ENCODE measurements around the gene MYL3. TPM values are rescaled to one million over a fixed set of nuclear protein-coding genes. Genes with fewer than 3 reads are reported as not detected.

The MYL3 gene
- total and polyA plus RNA-seq, 4 donors, result 1.8 to 14.3 (median 2.8) TPM

- Histone ChIP-seq H3K36me3 (ENCODE audit: control insufficient read depth in 1 of 2, insufficient read depth in 2 of 2, low read length in 1 of 2) (no peaks in the 10 kb centered on the region), H3K27ac (ENCODE audit: low read depth in 1 of 2, low read length in 2 of 2) (no peak overlapping the region), H3K4me1 (ENCODE audit: control insufficient read depth in 1 of 2, insufficient read depth in 2 of 2, low read length in 2 of 2) (no peaks in the 10 kb centered on the region), H3K27me3 (ENCODE audit: control insufficient read depth in 1 of 2, insufficient read depth in 2 of 2, low read length in 1 of 2) (no peaks in the 10 kb centered on the region), H3K4me3 (ENCODE audit: low read length in 2 of 2) (no peak overlapping the region), H3K9me3 (ENCODE audit: control insufficient read depth, low read length) (no peaks in the 10 kb centered on the region)
- WGBS, 2 donors, result 89 to 90% methylated on average over 19 of the region's 19 CpGs
- DNase-seq, result peak; percentile 49 to 70
- intact Hi-C loops (cut with DNase I), result loop anchor here in 1 of 2 donors (5.0 to 10.0 kb wide), 2 partner anchors 153 to 465 kb away; no protein-coding TSS in a partner anchor
- ATAC-seq (ENCODE audit: low FRiP score), result no peak
Observed at GRCh38 chr3:46860017-46860809, 3.0 kb downstream of the MYL3 start.

GRCh38 chr3:46859001-46859710 lies 4.1 kb downstream of the MYL3 start:
- H3K4me3 ChIP-seq (ENCODE audit: low read length in 2 of 2), result no peak overlapping the region
- no peaks in the 10 kb centered on the region for H3K4me1 ChIP-seq (ENCODE audit: control insufficient read depth in 1 of 2, insufficient read depth in 2 of 2, low read length in 2 of 2)
- 89 to 91% methylated on average over 11 of the region's 11 CpGs for WGBS, 2 donors
- H3K9me3 ChIP-seq (ENCODE audit: control insufficient read depth, low read length), result no peaks in the 10 kb centered on the region
- DNase-seq, result peak; percentile 26 to 51
- H3K27ac ChIP-seq (ENCODE audit: low read depth in 1 of 2, low read length in 2 of 2), result no peak overlapping the region
- H3K27me3 ChIP-seq (ENCODE audit: control insufficient read depth in 1 of 2, insufficient read depth in 2 of 2, low read length in 1 of 2), result no peaks in the 10 kb centered on the region
- no peak for ATAC-seq (ENCODE audit: low FRiP score)
- H3K36me3 ChIP-seq (ENCODE audit: control insufficient read depth in 1 of 2, insufficient read depth in 2 of 2, low read length in 1 of 2), result no peaks in the 10 kb centered on the region
- intact Hi-C loops (cut with DNase I), result no loop called here

- Histone ChIP-seq H3K36me3 (ENCODE audit: control insufficient read depth in 1 of 2, insufficient read depth in 2 of 2, low read length in 1 of 2) (no peaks in the 10 kb centered on the region), H3K27ac (ENCODE audit: low read depth in 1 of 2, low read length in 2 of 2) (no peak overlapping the region), H3K9me3 (ENCODE audit: control insufficient read depth, low read length) (no peaks in the 10 kb centered on the region), H3K4me3 (ENCODE audit: low read length in 2 of 2) (no peak overlapping the region), H3K27me3 (ENCODE audit: control insufficient read depth in 1 of 2, insufficient read depth in 2 of 2, low read length in 1 of 2) (no peaks in the 10 kb centered on the region), H3K4me1 (ENCODE audit: control insufficient read depth in 1 of 2, insufficient read depth in 2 of 2, low read length in 2 of 2) (no peaks in the 10 kb centered on the region)
- DNase-seq (peak; percentile 16 to 38), ATAC-seq (ENCODE audit: low FRiP score) (no peak)
- whole genome bisulfite sequencing, 2 donors, result 82 to 87% methylated on average over 6 of the region's 6 CpGs
- intact Hi-C loops (cut with DNase I), result no loop called here
Observed at GRCh38 chr3:46858456-46858855, 4.8 kb downstream of the MYL3 start.

- DNase-seq (peak; percentile 32 to 63), ATAC-seq (ENCODE audit: low FRiP score) (no peak)
- Histone ChIP-seq H3K36me3 (ENCODE audit: control insufficient read depth in 1 of 2, insufficient read depth in 2 of 2, low read length in 1 of 2) (no peaks in the 10 kb centered on the region), H3K27ac (ENCODE audit: low read depth in 1 of 2, low read length in 2 of 2) (no peak overlapping the region), H3K27me3 (ENCODE audit: control insufficient read depth in 1 of 2, insufficient read depth in 2 of 2, low read length in 1 of 2) (no peaks in the 10 kb centered on the region), H3K4me3 (ENCODE audit: low read length in 2 of 2) (no peak overlapping the region), H3K9me3 (ENCODE audit: control insufficient read depth, low read length) (no peaks in the 10 kb centered on the region), H3K4me1 (ENCODE audit: control insufficient read depth in 1 of 2, insufficient read depth in 2 of 2, low read length in 2 of 2) (no peaks in the 10 kb centered on the region)
- intact Hi-C loops (cut with DNase I), result no loop called here
- WGBS, 2 donors, result 86 to 90% methylated on average over 10 of the region's 10 CpGs
Observed at GRCh38 chr3:46857485-46858341, 5.5 kb downstream of the MYL3 start.

- Histone ChIP-seq H3K4me3 (ENCODE audit: low read length in 2 of 2) (no peak overlapping the region), H3K36me3 (ENCODE audit: control insufficient read depth in 1 of 2, insufficient read depth in 2 of 2, low read length in 1 of 2) (no peaks in the 10 kb centered on the region), H3K27me3 (ENCODE audit: control insufficient read depth in 1 of 2, insufficient read depth in 2 of 2, low read length in 1 of 2) (no peaks in the 10 kb centered on the region), H3K4me1 (ENCODE audit: control insufficient read depth in 1 of 2, insufficient read depth in 2 of 2, low read length in 2 of 2) (no peaks in the 10 kb centered on the region), H3K27ac (ENCODE audit: low read depth in 1 of 2, low read length in 2 of 2) (no peak overlapping the region), H3K9me3 (ENCODE audit: control insufficient read depth, low read length) (no peaks in the 10 kb centered on the region)
- intact Hi-C loops (cut with DNase I), result no loop called here
- no peak for ATAC-seq (ENCODE audit: low FRiP score)
- WGBS, 2 donors, result 91 to 93% methylated on average over 17 of the region's 17 CpGs
- DNase-seq, result peak; percentile 35 to 62
Observed at GRCh38 chr3:46856576-46857471, 6.4 kb downstream of the MYL3 start.

GRCh38 chr3:46854555-46854991 lies 8.7 kb downstream of the MYL3 start:
- H3K27me3 ChIP-seq (ENCODE audit: control insufficient read depth in 1 of 2, insufficient read depth in 2 of 2, low read length in 1 of 2), result no peaks in the 10 kb centered on the region
- DNase-seq (peak in 1 of 2 donors; percentile 73), ATAC-seq (ENCODE audit: low FRiP score) (no peak)
- H3K4me3 ChIP-seq (ENCODE audit: low read length in 2 of 2), result no peak overlapping the region
- WGBS, 2 donors, result 88 to 97% methylated on average over 5 of the region's 5 CpGs
- no peaks in the 10 kb centered on the region for H3K4me1 ChIP-seq (ENCODE audit: control insufficient read depth in 1 of 2, insufficient read depth in 2 of 2, low read length in 2 of 2)
- intact Hi-C loops (cut with DNase I), result no loop called here
- no peaks in the 10 kb centered on the region for H3K36me3 ChIP-seq (ENCODE audit: control insufficient read depth in 1 of 2, insufficient read depth in 2 of 2, low read length in 1 of 2)
- H3K27ac ChIP-seq (ENCODE audit: low read depth in 1 of 2, low read length in 2 of 2), result no peak overlapping the region
- no peaks in the 10 kb centered on the region for H3K9me3 ChIP-seq (ENCODE audit: control insufficient read depth, low read length)

- Histone ChIP-seq H3K4me1 (ENCODE audit: control insufficient read depth in 1 of 2, insufficient read depth in 2 of 2, low read length in 2 of 2) (no peaks in the 10 kb centered on the region), H3K27ac (ENCODE audit: low read depth in 1 of 2, low read length in 2 of 2) (no peak overlapping the region), H3K27me3 (ENCODE audit: control insufficient read depth in 1 of 2, insufficient read depth in 2 of 2, low read length in 1 of 2) (no peaks in the 10 kb centered on the region), H3K9me3 (ENCODE audit: control insufficient read depth, low read length) (no peaks in the 10 kb centered on the region), H3K36me3 (ENCODE audit: control insufficient read depth in 1 of 2, insufficient read depth in 2 of 2, low read length in 1 of 2) (no peaks in the 10 kb centered on the region), H3K4me3 (ENCODE audit: low read length in 2 of 2) (no peak overlapping the region)
- WGBS, 2 donors, result 91 to 92% methylated on average over 15 of the region's 15 CpGs
- intact Hi-C loops (cut with DNase I), result no loop called here
- DNase-seq (peak; percentile 32 to 43), ATAC-seq (ENCODE audit: low FRiP score) (no peak)
Observed at GRCh38 chr3:46853441-46854415, 9.5 kb downstream of the MYL3 start.

All from aorta (tissue), 5 donors.